ENCODE measurements around the gene PBX1. TPM values are rescaled to one million over a fixed set of nuclear protein-coding genes. Genes with fewer than 3 reads are reported as not detected.

PBX1 gene
- total and polyA plus RNA-seq, 2 donors (not counting 3 experiments of a cell fraction or from before 2014, with no cell fraction given): 10.7 to 24.1 TPM

GRCh38 chr1:164757625-164758024 lies 198.6 kb downstream of the PBX1 start:
- ChIA-PET POLR2A (no interaction called here), CTCF (interaction anchor here (0.9 to 1.2 kb wide), 3 partner anchors 9 to 30 kb away, joined by 3 to 5 read pairs (median 3); no protein-coding TSS in a partner anchor)
- H3K4me1 ChIP-seq (ENCODE audit: control insufficient read depth, extremely low read depth, insufficient read depth, low read length): no peaks in the 10 kb centered on the region
- no TSS peak for BruUV-seq (replicated peaks)
- TF ChIP-seq POLR2AphosphoS5 (IDR thresholded peaks at IDR 0.05; ENCODE audit: insufficient read depth, low read depth, low read length) (no peak), JUN (IDR thresholded peaks at IDR 0.05; ENCODE audit: borderline replicate concordance, insufficient read depth, insufficient read length, low read depth) (no peak), POLR2A (IDR thresholded peaks at IDR 0.05; ENCODE audit: low read depth, low read length) (no peak)
- FAIRE-seq: no peak
- H3K4me3 ChIP-seq (replicated peaks in 1 of 3; ENCODE audit: insufficient read depth in 1 of 3, low read depth in 1 of 3, low read length in 3 of 3): no peak overlapping the region
- no peaks in the 10 kb centered on the region for H4K20me1 ChIP-seq (replicated peaks; ENCODE audit: control insufficient read depth, extremely low read depth, insufficient read depth, low read length)
- H3K4me2 ChIP-seq (ENCODE audit: insufficient read depth, low read length): no peak overlapping the region
- no peaks in the 10 kb centered on the region for H3K79me2 ChIP-seq (ENCODE audit: control insufficient read depth, insufficient read depth, low read length)
- no peaks in the 10 kb centered on the region for H3K27me3 ChIP-seq (ENCODE audit: control insufficient read depth in 2 of 2, insufficient read depth in 2 of 2, low read length in 2 of 2)
- H3K9ac ChIP-seq (replicated peaks; ENCODE audit: extremely low read depth, insufficient read depth, low read length): no peak overlapping the region
- no peak overlapping the region for H2AFZ ChIP-seq (ENCODE audit: low read depth, low read length)
- no peaks in the 10 kb centered on the region for H3K9me1 ChIP-seq (replicated peaks; ENCODE audit: control insufficient read depth, extremely low read depth, insufficient read depth, low read length)
- intact Hi-C loops (cut with micrococcal nuclease): no loop called here
- DNase-seq (ENCODE audit: low read depth, low spot score): no peak
- dilution Hi-C loops (cut with MboI; ENCODE audit: extremely low pct_ligation_motif_present, low sequenced_read_pairs): no loop called here
- no peak overlapping the region for H3K27ac ChIP-seq (ENCODE audit: insufficient read depth, low read depth, low read length)
- H3K9me3 ChIP-seq (replicated peaks; ENCODE audit: control insufficient read depth, insufficient read depth, low read length): no peaks in the 10 kb centered on the region
- no peaks in the 10 kb centered on the region for H3K36me3 ChIP-seq (ENCODE audit: control insufficient read depth in 2 of 2, extremely low read depth in 1 of 2, insufficient read depth in 2 of 2, low read length in 2 of 2)

DNA sequence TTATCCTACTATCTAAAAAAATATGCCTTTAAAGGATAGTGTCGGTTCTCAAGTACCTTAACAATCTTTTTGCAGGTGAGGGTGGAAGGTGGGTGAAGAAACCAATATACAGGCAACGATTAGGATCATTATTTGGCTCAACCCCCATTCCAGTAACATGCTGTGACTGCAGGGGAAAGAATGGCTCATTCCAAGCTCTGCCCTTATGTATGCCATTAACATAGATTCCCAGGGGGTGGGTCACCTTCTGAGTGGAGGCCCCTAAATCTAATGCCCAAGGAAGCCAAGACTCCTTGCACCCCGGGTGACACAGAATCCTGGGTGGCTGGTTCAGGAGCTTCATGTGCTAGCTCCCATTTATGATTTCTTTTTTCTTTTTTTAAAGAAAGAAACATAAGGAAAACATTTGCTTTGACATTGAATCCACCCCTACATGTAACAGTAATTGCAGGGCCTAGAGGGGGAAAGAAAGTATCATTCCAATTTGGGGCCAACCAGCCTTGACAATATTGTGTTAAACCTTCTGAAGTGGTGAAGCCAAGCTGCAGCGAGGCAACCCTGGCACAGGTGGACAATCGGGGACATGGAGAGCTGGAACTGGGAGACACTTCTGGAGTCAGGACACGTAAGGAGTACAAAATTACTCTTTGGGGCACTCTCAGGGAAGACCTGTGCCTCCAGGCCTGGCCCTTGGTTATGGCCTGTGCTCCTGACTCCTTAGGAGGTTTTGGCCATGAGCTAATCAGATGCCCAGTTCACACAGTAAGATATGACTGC lies 200.3 kb downstream of the PBX1 start:
- ChIA-PET CTCF (interaction anchor here (1.0 to 1.1 kb wide), 2 partner anchors 10 to 24 kb away, joined by 3 read pairs; no protein-coding TSS in a partner anchor), POLR2A (no interaction called here)
- Histone ChIP-seq H3K79me2 (ENCODE audit: control insufficient read depth, insufficient read depth, low read length) (no peaks in the 10 kb centered on the region), H3K4me1 (ENCODE audit: control insufficient read depth, extremely low read depth, insufficient read depth, low read length) (no peaks in the 10 kb centered on the region), H3K9ac (replicated peaks; ENCODE audit: extremely low read depth, insufficient read depth, low read length) (no peak overlapping the region), H3K4me3 (replicated peaks in 1 of 3; ENCODE audit: insufficient read depth in 1 of 3, low read depth in 1 of 3, low read length in 3 of 3) (no peak overlapping the region), H2AFZ (ENCODE audit: low read depth, low read length) (no peak overlapping the region), H3K27me3 (ENCODE audit: control insufficient read depth in 2 of 2, insufficient read depth in 2 of 2, low read length in 2 of 2) (no peaks in the 10 kb centered on the region), H3K36me3 (ENCODE audit: control insufficient read depth in 2 of 2, extremely low read depth in 1 of 2, insufficient read depth in 2 of 2, low read length in 2 of 2) (no peaks in the 10 kb centered on the region), H3K27ac (ENCODE audit: insufficient read depth, low read depth, low read length) (no peak overlapping the region), H3K9me1 (replicated peaks; ENCODE audit: control insufficient read depth, extremely low read depth, insufficient read depth, low read length) (no peaks in the 10 kb centered on the region), H3K9me3 (replicated peaks; ENCODE audit: control insufficient read depth, insufficient read depth, low read length) (no peaks in the 10 kb centered on the region), H4K20me1 (replicated peaks; ENCODE audit: control insufficient read depth, extremely low read depth, insufficient read depth, low read length) (no peaks in the 10 kb centered on the region), H3K4me2 (ENCODE audit: insufficient read depth, low read length) (no peak overlapping the region)
- DNase-seq (ENCODE audit: low read depth, low spot score) (no peak), FAIRE-seq (no peak)
- no TSS peak for BruUV-seq (replicated peaks)
- dilution Hi-C loops (cut with MboI; ENCODE audit: extremely low pct_ligation_motif_present, low sequenced_read_pairs) (no loop called here), intact Hi-C loops (cut with micrococcal nuclease) (no loop called here)
- TF ChIP-seq GATA2 (IDR thresholded peaks at IDR 0.05; ENCODE audit: insufficient read depth, insufficient read length, low read depth, low read length) (no peak), EZH2 (IDR thresholded peaks at IDR 0.05; ENCODE audit: borderline replicate concordance, low read depth, low read length, severe bottlenecking) (no peak), CTCF (IDR thresholded peaks at IDR 0.05; ENCODE audit: extremely low read depth in 1 of 2, insufficient read depth in 1 of 2, low read depth in 1 of 2, low read length in 2 of 2) (no peak), POLR2AphosphoS5 (IDR thresholded peaks at IDR 0.05; ENCODE audit: insufficient read depth, low read depth, low read length) (no peak), POLR2A (IDR thresholded peaks at IDR 0.05; ENCODE audit: low read depth, low read length) (no peak), JUN (IDR thresholded peaks at IDR 0.05; ENCODE audit: borderline replicate concordance, insufficient read depth, insufficient read length, low read depth) (no peak), MYC (IDR thresholded peaks at IDR 0.05; ENCODE audit: low read depth, low read length) (no peak), FOS (IDR thresholded peaks at IDR 0.05; ENCODE audit: borderline replicate concordance, insufficient read depth, low read length) (no peak)
